ENCODE measurements around the gene RUFY3.

GRCh38 chr4:70839589-70840093 is 117.9 kb downstream of the RUFY3 start, which contains the start of gene GRSF1:
- TF ChIP-seq CTCF (IDR thresholded peaks at IDR 0.05 in 2 of 3, conservative IDR thresholded peaks at IDR 0.05 in 1 of 3; ENCODE audit: borderline replicate concordance in 1 of 3, insufficient read depth in 1 of 3, low read depth in 2 of 3, low read length in 2 of 3) (no peak), REST (IDR thresholded peaks at IDR 0.05; ENCODE audit: low read depth) (no peak), YY1 (IDR thresholded peaks at IDR 0.05; ENCODE audit: extremely low read depth, insufficient replicate concordance, low read depth, low read length) (peak; percentile 76), RAD21 (IDR thresholded peaks at IDR 0.05; ENCODE audit: low read depth) (no peak), EZH2 (IDR thresholded peaks at IDR 0.05) (no peak), POLR2A (IDR thresholded peaks at IDR 0.05; ENCODE audit: borderline replicate concordance, extremely low read depth, insufficient read depth, insufficient read length) (peak; percentile 73), EZH2phosphoT487 (IDR thresholded peaks at IDR 0.05; ENCODE audit: borderline replicate concordance) (no peak), ATF3 (IDR thresholded peaks at IDR 0.05) (no peak), ZBTB33 (IDR thresholded peaks at IDR 0.05; ENCODE audit: extremely low read depth, insufficient replicate concordance, low read length) (no peak), CEBPB (IDR thresholded peaks at IDR 0.05; ENCODE audit: low read depth) (no peak), SIN3A (IDR thresholded peaks at IDR 0.05; ENCODE audit: low read depth) (peak; percentile 75; the same call in 1 of the 2 replicates), EGR1 (IDR thresholded peaks at IDR 0.05; ENCODE audit: low read depth) (no peak)

All from HCT116 (cell line).